Trophoblast cell (in vitro differentiated cells and primary cell): ENCODE measurements around the gene MAMSTR.
"Not testable (repeated sequence)": the region's sequence is repeated elsewhere in the genome, so short reads cannot be mapped to it uniquely, and the experiment has no call there.

Experiments used
- DNase-seq, 2 donors: peaks; one replicate each; pipeline ENCODE4 v3.0.0-alpha.2; 2016
- H2AFZ ChIP-seq: 2 replicates; pipeline ENCODE4 v1.6.1; 2013; ENCODE audit warnings: low read length, moderate library complexity, mild to moderate bottlenecking; ENCODE audit not compliant: insufficient read depth, poor library complexity
- H2AK5ac ChIP-seq: 2 replicates; pipeline ENCODE4 v1.6.1; 2013; ENCODE audit warnings: mild to moderate bottlenecking, low read length
- H2BK120ac ChIP-seq: 2 replicates; pipeline ENCODE4 v1.6.1; 2013; ENCODE audit warnings: low read length, mild to moderate bottlenecking, moderate library complexity; ENCODE audit not compliant: insufficient read depth, poor library complexity
- H2BK12ac ChIP-seq: 2 replicates; pipeline ENCODE4 v1.6.1; 2013; ENCODE audit warnings: mild to moderate bottlenecking, low read length, moderate library complexity
- H2BK5ac ChIP-seq: 2 replicates; pipeline ENCODE4 v1.6.1; 2013; ENCODE audit warnings: low read length, low read depth, moderate library complexity, mild to moderate bottlenecking; ENCODE audit not compliant: poor library complexity
- H3K14ac ChIP-seq: 2 replicates; pipeline ENCODE4 v1.6.1; 2013; ENCODE audit warnings: mild to moderate bottlenecking, low read length
- H3K18ac ChIP-seq: 2 replicates; pipeline ENCODE4 v1.6.1; 2013; ENCODE audit warnings: mild to moderate bottlenecking, low read length
- H3K23ac ChIP-seq: 2 replicates; pipeline ENCODE4 v1.6.1; 2013; ENCODE audit warnings: low read length
- H3K27ac ChIP-seq: 2 replicates; pipeline ENCODE4 v1.5.1; 2013; ENCODE audit warnings: low read depth, mild to moderate bottlenecking, inconsistent platforms, low read length, moderate library complexity
- H3K27me3 ChIP-seq: 2 replicates; pipeline ENCODE4 v1.6.1; 2013; ENCODE audit warnings: inconsistent platforms, mild to moderate bottlenecking, low read length, moderate library complexity; ENCODE audit not compliant: insufficient read depth
- H3K36me3 ChIP-seq, 2 experiments: 1 replicate in 1 of 2; 2 replicates in 1 of 2; pipeline ENCODE4 v1.6.1; 2013; ENCODE audit warnings: low read length in 2 of 2, mild to moderate bottlenecking in 2 of 2, moderate library complexity in 1 of 2; ENCODE audit not compliant: insufficient read depth in 2 of 2, control insufficient read depth in 1 of 2
- H3K4ac ChIP-seq: 2 replicates; pipeline ENCODE4 v1.6.1; 2013; ENCODE audit warnings: low read depth, mild to moderate bottlenecking, low read length, moderate library complexity
- H3K4me1 ChIP-seq, 2 experiments: 1 replicate in 1 of 2; 2 replicates in 1 of 2; pipeline ENCODE4 v1.6.1; 2013; ENCODE audit warnings: low read length in 2 of 2, mild to moderate bottlenecking in 2 of 2, moderate library complexity in 1 of 2; ENCODE audit not compliant: insufficient read depth in 2 of 2, control insufficient read depth in 1 of 2
- H3K4me2 ChIP-seq: 2 replicates; pipeline ENCODE4 v1.6.1; 2013; ENCODE audit warnings: inconsistent platforms, mild to moderate bottlenecking, low read length, moderate library complexity
- H3K4me3 ChIP-seq: 2 replicates; pipeline ENCODE4 v1.5.1; 2013; ENCODE audit warnings: mild to moderate bottlenecking, low read depth, low read length, inconsistent platforms
- H3K79me1 ChIP-seq: one replicate; pipeline ENCODE4 v1.6.1; 2013; ENCODE audit warnings: low read length
- H3K79me2 ChIP-seq: 2 replicates; pipeline ENCODE4 v1.6.1; 2013; ENCODE audit warnings: low read length, mild to moderate bottlenecking; ENCODE audit not compliant: control insufficient read depth, insufficient read depth, poor library complexity
- H3K9ac ChIP-seq: 2 replicates; pipeline ENCODE4 v1.6.1; 2013; ENCODE audit warnings: mild to moderate bottlenecking, low read length
- H3K9me3 ChIP-seq: 2 replicates; pipeline ENCODE4 v1.6.1; 2013; ENCODE audit warnings: low read depth, mild to moderate bottlenecking, control low read depth, inconsistent platforms, low read length; ENCODE audit not compliant: insufficient read depth
- H4K12ac ChIP-seq: 2 replicates; pipeline ENCODE4 v1.6.1; 2013; ENCODE audit warnings: low read depth, mild to moderate bottlenecking, low read length, moderate library complexity
- H4K8ac ChIP-seq: 2 replicates; pipeline ENCODE4 v1.6.1; 2013; ENCODE audit warnings: low read depth, mild to moderate bottlenecking, low read length, moderate library complexity
- H4K91ac ChIP-seq: one replicate; pipeline ENCODE4 v1.6.1; 2013; ENCODE audit warnings: low read depth, mild to moderate bottlenecking, low read length, moderate library complexity
- WGBS: extraction: QIAGEN DNeasy Blood & Tissue Kit; methylation state at CpG from one replicate; pipeline ENCODE4 v1.1.7; 2013; ENCODE audit warnings: missing lambda C conversion rate; ENCODE audit not compliant: insufficient read length, insufficient coverage; ENCODE audit errors: extremely low coverage; 5-methylcytosine and 5-hydroxymethylcytosine counted together

Gene MAMSTR

GRCh38 chr19:48687776-48688175, 31.7 kb downstream of the MAMSTR start:
- H3K18ac ChIP-seq = no peak overlapping the region
- H3K14ac ChIP-seq = no peak overlapping the region
- H2AFZ ChIP-seq = no peak overlapping the region
- H2BK12ac ChIP-seq = no peak overlapping the region
- no peak overlapping the region for H3K4me2 ChIP-seq
- no peak overlapping the region for H3K4ac ChIP-seq
- H2AK5ac ChIP-seq = no peak overlapping the region
- no peak overlapping the region for H4K12ac ChIP-seq
- no peaks in the 10 kb centered on the region for H3K79me1 ChIP-seq
- no peaks in the 10 kb centered on the region for H3K79me2 ChIP-seq
- H2BK120ac ChIP-seq = no peak overlapping the region
- DNase-seq = no peak
- no peaks in the 10 kb centered on the region for H3K4me1 ChIP-seq
- no peak overlapping the region for H3K4me3 ChIP-seq
- H3K27me3 ChIP-seq = no peaks in the 10 kb centered on the region
- H3K27ac ChIP-seq = no peak overlapping the region
- H3K23ac ChIP-seq = no peak overlapping the region
- no peak overlapping the region for H2BK5ac ChIP-seq
- no peak overlapping the region for H4K8ac ChIP-seq
- WGBS = no CpG with 5 or more reads among the region's 3 CpGs
- no peaks in the 10 kb centered on the region for H3K9me3 ChIP-seq
- no peaks in the 10 kb centered on the region for H3K36me3 ChIP-seq
- H3K9ac ChIP-seq = no peak overlapping the region
- no peak overlapping the region for H4K91ac ChIP-seq

DNA sequence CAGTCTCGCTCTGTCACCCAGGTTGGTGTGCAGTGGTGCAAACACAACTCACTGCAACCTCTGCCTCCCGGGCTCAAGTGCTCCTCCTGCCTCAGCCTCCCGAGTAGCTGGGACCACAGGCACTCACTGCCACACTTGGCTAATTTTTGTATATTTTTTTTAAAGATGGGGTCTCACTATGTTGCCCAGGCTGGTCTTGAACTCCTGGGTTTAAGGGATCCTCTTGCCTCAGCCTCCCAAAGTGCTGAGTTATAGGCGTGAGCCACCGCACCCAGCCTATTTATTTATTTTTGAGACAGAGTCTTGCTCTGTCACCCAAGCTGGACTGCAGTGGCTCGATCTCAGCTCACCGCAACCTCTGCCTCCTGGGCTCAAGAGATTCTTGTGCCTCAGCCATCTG, 32.9 kb downstream of the MAMSTR start:
- H3K36me3 ChIP-seq, H2BK5ac ChIP-seq, H2AK5ac ChIP-seq, H3K27me3 ChIP-seq, H4K91ac ChIP-seq, H3K9me3 ChIP-seq, H3K14ac ChIP-seq, H4K8ac ChIP-seq, H2BK120ac ChIP-seq, H4K12ac ChIP-seq, H3K79me1 ChIP-seq, H3K79me2 ChIP-seq, H2BK12ac ChIP-seq, H3K4me2 ChIP-seq, H2AFZ ChIP-seq, H3K9ac ChIP-seq, H3K4me3 ChIP-seq, H3K27ac ChIP-seq, H3K18ac ChIP-seq, H3K4me1 ChIP-seq, DNase-seq, H3K4ac ChIP-seq, H3K23ac ChIP-seq: not testable (repeated sequence)
- no CpG with 5 or more reads among the region's 7 CpGs for WGBS

- H3K18ac ChIP-seq = no peak overlapping the region
- H3K4me2 ChIP-seq = no peak overlapping the region
- H3K36me3 ChIP-seq = no peaks in the 10 kb centered on the region
- H3K14ac ChIP-seq = no peak overlapping the region
- H4K8ac ChIP-seq = no peak overlapping the region
- no peak overlapping the region for H3K4ac ChIP-seq
- H3K4me1 ChIP-seq = no peaks in the 10 kb centered on the region
- no CpG with 5 or more reads among the region's 3 CpGs for WGBS
- H3K79me2 ChIP-seq = no peaks in the 10 kb centered on the region
- H4K12ac ChIP-seq = no peak overlapping the region
- no peaks in the 10 kb centered on the region for H3K9me3 ChIP-seq
- H3K27me3 ChIP-seq = no peaks in the 10 kb centered on the region
- H3K79me1 ChIP-seq = no peaks in the 10 kb centered on the region
- no peak overlapping the region for H2BK12ac ChIP-seq
- no peak overlapping the region for H2BK5ac ChIP-seq
- H3K23ac ChIP-seq = no peak overlapping the region
- no peak overlapping the region for H4K91ac ChIP-seq
- no peak overlapping the region for H2AK5ac ChIP-seq
- no peak for DNase-seq
- H2BK120ac ChIP-seq = no peak overlapping the region
- no peak overlapping the region for H3K4me3 ChIP-seq
- H3K9ac ChIP-seq = no peak overlapping the region
- no peak overlapping the region for H2AFZ ChIP-seq
- no peak overlapping the region for H3K27ac ChIP-seq
These were observed 33.4 kb downstream of the MAMSTR start for GRCh38 chr19:48686088-48686487.

GRCh38 chr19:48685583-48685982, 33.9 kb downstream of the MAMSTR start:
- no peak overlapping the region for H3K23ac ChIP-seq
- H2BK120ac ChIP-seq = no peak overlapping the region
- no peak overlapping the region for H2BK12ac ChIP-seq
- no peaks in the 10 kb centered on the region for H3K27me3 ChIP-seq
- H3K36me3 ChIP-seq = no peaks in the 10 kb centered on the region
- H2BK5ac ChIP-seq = no peak overlapping the region
- peak; percentile 44 to 46 for DNase-seq
- no peak overlapping the region for H3K27ac ChIP-seq
- WGBS = no CpG with 5 or more reads among the region's 9 CpGs
- H4K8ac ChIP-seq = no peak overlapping the region
- H3K14ac ChIP-seq = no peak overlapping the region
- no peak overlapping the region for H2AK5ac ChIP-seq
- H3K79me2 ChIP-seq = no peaks in the 10 kb centered on the region
- H2AFZ ChIP-seq = no peak overlapping the region
- no peak overlapping the region for H3K4ac ChIP-seq
- H3K79me1 ChIP-seq = no peaks in the 10 kb centered on the region
- no peak overlapping the region for H3K4me3 ChIP-seq
- no peaks in the 10 kb centered on the region for H3K9me3 ChIP-seq
- H4K12ac ChIP-seq = no peak overlapping the region
- H4K91ac ChIP-seq = no peak overlapping the region
- H3K9ac ChIP-seq = no peak overlapping the region
- no peak overlapping the region for H3K4me2 ChIP-seq
- H3K4me1 ChIP-seq = no peaks in the 10 kb centered on the region
- H3K18ac ChIP-seq = no peak overlapping the region
